ENCODE measurements around the gene WDFY3. TPM values are rescaled to one million over a fixed set of nuclear protein-coding genes. Genes with fewer than 3 reads are reported as not detected.

The WDFY3 gene
- total and polyA plus RNA-seq, 4 experiments from 2014 or later, result 1.2 to 2.7 (median 2.1) TPM; not detected in 1

DNA sequence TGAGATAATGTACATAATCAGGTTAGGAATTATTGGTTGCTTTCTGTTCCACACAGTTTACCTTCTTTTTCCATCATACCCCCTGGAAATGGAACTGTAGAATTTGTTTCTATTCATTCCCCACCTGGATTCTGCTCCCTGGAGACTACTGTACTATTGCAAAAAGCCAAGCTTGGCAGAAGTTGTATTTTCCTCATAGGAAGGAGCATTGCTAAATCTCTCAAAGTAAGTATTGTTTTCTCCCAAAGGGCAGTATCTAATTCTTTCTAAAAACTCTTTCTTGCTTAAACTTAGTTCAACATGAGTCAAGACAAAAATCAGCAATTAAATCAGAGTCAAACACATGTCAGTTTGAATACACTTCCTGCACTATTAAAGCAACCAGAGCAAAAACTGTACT lies 247.4 kb downstream of the WDFY3 start:
- H3K36me3 Mint-ChIP-seq, result no peaks in the 10 kb centered on the region
- intact Hi-C loops (cut with micrococcal nuclease), result no loop called here
- Histone ChIP-seq H3K4me3 (ENCODE audit: low read length in 2 of 2) (no peak overlapping the region), H3K4me1 (ENCODE audit: insufficient read depth, low read length) (no peaks in the 10 kb centered on the region), H3K9me3 (ENCODE audit: control insufficient read depth in 1 of 2, low read length in 2 of 2) (no peaks in the 10 kb centered on the region), H3K36me3 (ENCODE audit: insufficient read depth, low read length) (no peaks in the 10 kb centered on the region), H3K27me3 (ENCODE audit: insufficient read depth, low read length) (no peaks in the 10 kb centered on the region), H3K27ac (ENCODE audit: low read depth, low read length) (no peak overlapping the region)
- no peak overlapping the region for H3K4me3 Mint-ChIP-seq
- ChIA-PET CTCF (ENCODE audit: partially characterized antibody) (no interaction called here), POLR2A (ENCODE audit: partially characterized antibody) (no interaction called here)
- peaks cover 0 to 2% of the 10 kb centered on the region in 2 donors for H3K27me3 Mint-ChIP-seq
- DNase-seq, result no peak
- H3K27ac Mint-ChIP-seq, result no peak overlapping the region
- H3K9me3 Mint-ChIP-seq, result no peaks in the 10 kb centered on the region
- H3K4me1 Mint-ChIP-seq, result no peaks in the 10 kb centered on the region

DNA sequence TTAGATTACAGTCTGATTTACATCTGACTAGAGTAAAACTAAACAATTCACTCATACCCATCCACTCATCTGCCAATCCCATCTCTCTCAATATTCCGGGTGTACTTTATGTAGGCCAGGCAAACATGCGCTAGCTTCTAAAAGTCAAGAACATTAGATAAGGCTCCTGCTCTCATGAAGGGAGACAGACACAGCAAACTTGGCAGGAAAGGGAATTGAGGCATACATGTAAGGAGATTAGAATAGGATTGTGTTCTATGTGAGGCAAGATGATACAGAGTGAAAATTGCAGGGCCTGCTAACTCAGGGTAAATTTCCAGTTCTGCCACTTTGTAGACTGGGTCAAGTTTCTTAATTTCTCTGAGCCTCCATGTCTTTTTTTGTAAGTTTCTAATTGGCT lies 247.8 kb downstream of the WDFY3 start:
- POLR2A ChIA-PET (ENCODE audit: partially characterized antibody), result no interaction called here

DNA sequence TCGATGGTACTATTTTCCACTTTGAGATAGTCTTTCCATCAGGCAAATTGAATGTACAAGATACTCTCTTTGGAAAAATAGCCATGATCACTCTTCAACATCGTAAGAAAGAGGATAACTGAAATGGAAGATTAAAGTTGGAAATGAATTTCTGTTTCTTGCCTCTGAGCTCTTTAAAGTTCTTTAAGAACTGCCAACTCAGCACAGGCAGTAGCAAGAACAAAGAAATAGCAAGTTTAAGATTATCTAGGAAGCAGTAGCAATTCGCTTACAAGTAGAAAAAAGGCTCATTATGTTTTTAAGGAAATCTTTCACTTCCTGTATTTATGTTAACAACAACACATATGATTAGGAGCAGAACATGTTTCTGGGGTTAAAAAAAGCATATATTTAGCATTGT lies 255.9 kb downstream of the WDFY3 start:
- Histone ChIP-seq H3K4me1 (ENCODE audit: insufficient read depth, low read length) (no peaks in the 10 kb centered on the region), H3K4me3 (ENCODE audit: low read length in 2 of 2) (no peak overlapping the region), H3K27me3 (ENCODE audit: insufficient read depth, low read length) (no peaks in the 10 kb centered on the region), H3K9me3 (ENCODE audit: control insufficient read depth in 1 of 2, low read length in 2 of 2) (no peaks in the 10 kb centered on the region), H3K36me3 (ENCODE audit: insufficient read depth, low read length) (no peaks in the 10 kb centered on the region), H3K27ac (ENCODE audit: low read depth, low read length) (no peak overlapping the region)
- intact Hi-C loops (cut with micrococcal nuclease), result no loop called here
- peaks cover 2 to 4% of the 10 kb centered on the region in 2 donors for H3K27me3 Mint-ChIP-seq
- CTCF ChIA-PET (ENCODE audit: partially characterized antibody), result no interaction called here
- H3K27ac Mint-ChIP-seq, result no peak overlapping the region
- H3K36me3 Mint-ChIP-seq, result no peaks in the 10 kb centered on the region
- POLR2A ChIA-PET (ENCODE audit: partially characterized antibody), result no interaction called here
- H3K4me1 Mint-ChIP-seq, result no peaks in the 10 kb centered on the region
- peaks cover 0 to 1% (median 0%) of the 10 kb centered on the region in 8 donors for H3K9me3 Mint-ChIP-seq
- H3K4me3 Mint-ChIP-seq, result no peak overlapping the region
- DNase-seq, result no peak

More for the DNA sequence above, 247.8 kb downstream of the WDFY3 start:
- intact Hi-C loops (cut with micrococcal nuclease), result no loop called here
- H3K27me3 ChIP-seq (ENCODE audit: insufficient read depth, low read length), result no peaks in the 10 kb centered on the region
- no peaks in the 10 kb centered on the region for H3K9me3 ChIP-seq (ENCODE audit: control insufficient read depth in 1 of 2, low read length in 2 of 2)
- H3K4me3 Mint-ChIP-seq, result no peak overlapping the region
- no peak overlapping the region for H3K27ac ChIP-seq (ENCODE audit: low read depth, low read length)
- no peak overlapping the region for H3K4me3 ChIP-seq (ENCODE audit: low read length in 2 of 2)
- no peaks in the 10 kb centered on the region for H3K4me1 ChIP-seq (ENCODE audit: insufficient read depth, low read length)
- H3K36me3 ChIP-seq (ENCODE audit: insufficient read depth, low read length), result no peaks in the 10 kb centered on the region
- H3K36me3 Mint-ChIP-seq, result no peaks in the 10 kb centered on the region
- CTCF ChIA-PET (ENCODE audit: partially characterized antibody), result no interaction called here
- H3K4me1 Mint-ChIP-seq, result no peaks in the 10 kb centered on the region
- no peak overlapping the region for H3K27ac Mint-ChIP-seq
- DNase-seq, result no peak
- no peaks in the 10 kb centered on the region for H3K9me3 Mint-ChIP-seq
- H3K27me3 Mint-ChIP-seq, result peaks cover 0 to 2% of the 10 kb centered on the region in 2 donors

DNA sequence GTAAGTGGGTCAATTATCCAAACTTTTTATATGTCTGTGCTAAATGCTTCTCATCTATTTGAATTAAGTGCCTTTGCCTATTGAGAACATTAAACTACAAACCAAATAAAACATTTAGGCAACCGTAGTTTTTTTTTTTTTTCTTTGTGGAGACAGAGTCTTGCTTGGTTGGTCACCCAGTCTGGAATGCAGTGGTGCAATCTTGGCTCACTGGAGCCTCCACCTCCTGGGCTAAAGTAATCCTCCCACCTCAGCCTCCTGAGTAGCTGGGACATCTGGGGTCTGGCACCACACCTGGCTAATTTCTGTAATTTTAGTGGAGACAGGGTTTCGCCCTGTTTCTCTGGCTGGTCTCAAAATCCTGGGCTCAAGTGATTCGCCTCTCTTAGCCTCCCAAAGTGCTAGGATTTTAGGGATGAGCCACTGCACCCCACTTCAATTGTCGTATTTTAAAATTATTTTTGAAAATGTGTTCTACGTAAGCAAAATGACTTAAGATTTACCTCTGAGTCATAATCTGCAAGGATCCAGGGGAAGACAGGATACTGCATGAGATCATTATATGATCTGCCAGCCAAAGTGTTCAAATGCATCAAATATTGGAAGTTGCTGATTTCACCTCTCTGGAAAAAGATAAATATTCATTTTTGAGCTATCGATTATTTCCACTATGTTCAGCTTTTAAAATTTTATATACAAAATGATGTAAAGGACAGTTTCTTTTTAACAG lies 257.9 kb downstream of the WDFY3 start:
- ChIA-PET CTCF (ENCODE audit: partially characterized antibody) (no interaction called here), POLR2A (ENCODE audit: partially characterized antibody) (no interaction called here)
- Histone ChIP-seq H3K4me3 (ENCODE audit: low read length in 2 of 2) (no peak overlapping the region), H3K9me3 (ENCODE audit: control insufficient read depth in 1 of 2, low read length in 2 of 2) (no peaks in the 10 kb centered on the region), H3K36me3 (ENCODE audit: insufficient read depth, low read length) (no peaks in the 10 kb centered on the region), H3K27ac (ENCODE audit: low read depth, low read length) (no peak overlapping the region), H3K27me3 (ENCODE audit: insufficient read depth, low read length) (no peaks in the 10 kb centered on the region), H3K4me1 (ENCODE audit: insufficient read depth, low read length) (no peaks in the 10 kb centered on the region)
- no peak for DNase-seq
- H3K36me3 Mint-ChIP-seq, result no peaks in the 10 kb centered on the region
- intact Hi-C loops (cut with micrococcal nuclease), result no loop called here
- H3K4me3 Mint-ChIP-seq, result no peak overlapping the region
- H3K4me1 Mint-ChIP-seq, result no peaks in the 10 kb centered on the region
- H3K27me3 Mint-ChIP-seq, result peaks cover 2 to 6% of the 10 kb centered on the region in 2 donors
- peaks cover 0 to 1% (median 0%) of the 10 kb centered on the region in 8 donors for H3K9me3 Mint-ChIP-seq
- H3K27ac Mint-ChIP-seq, result no peak overlapping the region

DNA sequence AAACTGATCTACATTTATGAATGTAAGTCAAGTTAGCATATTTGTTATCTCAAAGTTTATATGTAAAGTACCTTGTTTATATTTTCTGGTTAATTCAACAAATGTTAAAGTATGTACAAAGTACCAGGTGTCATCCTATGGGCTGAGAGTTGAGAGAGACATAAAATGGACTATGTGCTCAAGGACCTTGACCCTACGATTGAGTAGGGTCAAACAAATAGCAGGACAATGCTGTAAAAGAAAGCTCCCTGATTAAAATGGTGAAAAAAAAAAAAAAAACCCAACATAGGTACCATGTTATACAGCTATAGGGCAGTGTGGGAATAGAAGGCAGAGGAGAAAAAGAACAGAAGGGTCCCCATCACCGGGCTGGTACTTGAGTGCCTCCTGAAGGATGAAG lies 260.2 kb downstream of the WDFY3 start:
- Mint-ChIP-seq H3K36me3 (no peaks in the 10 kb centered on the region), H3K4me3 (no peak overlapping the region), H3K27ac (no peak overlapping the region), H3K9me3 (peaks cover 0 to 1% (median 0%) of the 10 kb centered on the region in 8 donors), H3K27me3 (peaks cover 2 to 6% of the 10 kb centered on the region in 2 donors), H3K4me1 (no peaks in the 10 kb centered on the region)
- POLR2A ChIA-PET (ENCODE audit: partially characterized antibody), result no interaction called here
- intact Hi-C loops (cut with micrococcal nuclease), result no loop called here
- H3K27ac ChIP-seq (ENCODE audit: low read depth, low read length), result no peak overlapping the region
- no peak for DNase-seq
- no peaks in the 10 kb centered on the region for H3K9me3 ChIP-seq (ENCODE audit: control insufficient read depth in 1 of 2, low read length in 2 of 2)
- H3K27me3 ChIP-seq (ENCODE audit: insufficient read depth, low read length), result no peaks in the 10 kb centered on the region
- no peak overlapping the region for H3K4me3 ChIP-seq (ENCODE audit: low read length in 2 of 2)
- no peaks in the 10 kb centered on the region for H3K4me1 ChIP-seq (ENCODE audit: insufficient read depth, low read length)
- CTCF ChIA-PET (ENCODE audit: partially characterized antibody), result no interaction called here
- no peaks in the 10 kb centered on the region for H3K36me3 ChIP-seq (ENCODE audit: insufficient read depth, low read length)

DNA sequence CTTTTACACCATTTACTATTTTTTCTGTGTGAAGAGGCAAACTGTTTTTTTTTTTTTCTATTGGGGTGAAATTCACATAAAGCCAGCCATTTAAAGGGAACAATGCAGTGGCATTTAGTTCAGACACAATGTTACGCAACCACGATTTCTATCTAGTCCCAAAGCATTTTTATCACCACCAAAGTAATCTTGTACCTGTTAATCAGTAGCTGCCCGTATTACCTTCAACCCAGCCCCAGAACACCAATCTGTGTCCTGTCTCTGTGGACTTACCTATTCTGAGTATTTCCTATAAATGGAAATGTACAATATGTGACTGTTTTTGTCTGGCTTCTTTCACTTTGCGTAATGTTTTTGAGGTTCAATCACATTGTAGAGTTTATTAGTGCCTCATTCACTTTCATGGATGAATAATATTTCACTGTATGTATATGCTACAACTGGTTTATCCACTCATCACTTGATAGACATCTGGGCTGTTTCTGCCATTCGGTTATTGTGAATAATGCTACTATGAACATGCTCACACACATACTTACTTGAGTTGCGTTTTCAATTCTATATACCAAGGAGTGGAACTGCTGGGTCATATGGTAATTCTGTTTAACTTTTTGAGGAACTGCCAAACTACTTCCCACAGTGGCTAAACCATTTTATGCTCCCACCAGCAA lies 267.4 kb downstream of the WDFY3 start:
- H3K36me3 Mint-ChIP-seq, result no peaks in the 10 kb centered on the region
- Histone ChIP-seq H3K36me3 (ENCODE audit: insufficient read depth, low read length) (no peaks in the 10 kb centered on the region), H3K4me1 (ENCODE audit: insufficient read depth, low read length) (no peaks in the 10 kb centered on the region), H3K4me3 (ENCODE audit: low read length in 2 of 2) (no peak overlapping the region), H3K27ac (ENCODE audit: low read depth, low read length) (no peak overlapping the region), H3K9me3 (ENCODE audit: control insufficient read depth in 1 of 2, low read length in 2 of 2) (no peaks in the 10 kb centered on the region), H3K27me3 (ENCODE audit: insufficient read depth, low read length) (no peaks in the 10 kb centered on the region)
- POLR2A ChIA-PET (ENCODE audit: partially characterized antibody), result no interaction called here
- CTCF ChIA-PET (ENCODE audit: partially characterized antibody), result interaction anchor here (0.6 kb wide), 1 partner anchor 8 kb away, joined by 3 read pairs; no protein-coding TSS in a partner anchor
- H3K27me3 Mint-ChIP-seq, result peaks cover 0 to 2% of the 10 kb centered on the region in 2 donors
- no peak overlapping the region for H3K27ac Mint-ChIP-seq
- DNase-seq, result no peak
- no peaks in the 10 kb centered on the region for H3K4me1 Mint-ChIP-seq
- H3K4me3 Mint-ChIP-seq, result no peak overlapping the region
- no peaks in the 10 kb centered on the region for H3K9me3 Mint-ChIP-seq
- intact Hi-C loops (cut with micrococcal nuclease), result no loop called here

DNA sequence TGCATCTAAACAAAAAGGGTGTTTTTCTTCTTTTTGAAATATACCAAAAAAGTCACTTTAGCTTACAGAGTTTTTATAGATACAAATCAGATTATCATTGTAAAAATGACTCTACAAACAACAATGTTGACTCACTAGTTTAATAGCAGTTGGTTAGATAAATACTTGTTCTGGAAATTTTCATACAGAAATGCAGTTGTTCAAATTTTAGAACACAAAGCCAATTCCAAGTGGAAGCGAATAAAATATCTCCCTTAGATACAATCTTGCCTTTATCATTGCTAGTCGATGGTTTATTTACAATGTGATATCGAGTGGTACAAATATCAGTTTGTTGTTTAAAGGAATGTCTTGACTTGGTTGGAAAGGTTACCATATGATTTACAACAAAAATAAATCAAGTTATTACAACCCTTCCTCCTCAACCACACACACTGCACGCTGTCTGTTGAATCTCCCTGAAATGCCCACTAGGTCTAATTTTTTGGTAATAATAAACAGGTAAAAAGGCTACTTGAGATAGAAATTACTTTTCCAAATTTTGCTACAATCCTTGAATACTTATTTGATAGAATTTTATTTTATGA lies 268.8 kb downstream of the WDFY3 start:
- no peak overlapping the region for H3K27ac Mint-ChIP-seq
- no peak overlapping the region for H3K4me3 Mint-ChIP-seq
- ChIA-PET POLR2A (ENCODE audit: partially characterized antibody) (no interaction called here), CTCF (ENCODE audit: partially characterized antibody) (no interaction called here)
- H3K9me3 Mint-ChIP-seq, result no peaks in the 10 kb centered on the region
- H3K36me3 ChIP-seq (ENCODE audit: insufficient read depth, low read length), result no peaks in the 10 kb centered on the region
- no peaks in the 10 kb centered on the region for H3K4me1 Mint-ChIP-seq
- H3K4me1 ChIP-seq (ENCODE audit: insufficient read depth, low read length), result no peaks in the 10 kb centered on the region
- intact Hi-C loops (cut with micrococcal nuclease), result no loop called here
- no peak overlapping the region for H3K4me3 ChIP-seq (ENCODE audit: low read length in 2 of 2)
- H3K27me3 ChIP-seq (ENCODE audit: insufficient read depth, low read length), result no peaks in the 10 kb centered on the region
- no peak for DNase-seq
- H3K27ac ChIP-seq (ENCODE audit: low read depth, low read length), result no peak overlapping the region
- no peaks in the 10 kb centered on the region for H3K27me3 Mint-ChIP-seq
- H3K36me3 Mint-ChIP-seq, result no peaks in the 10 kb centered on the region
- H3K9me3 ChIP-seq (ENCODE audit: control insufficient read depth in 1 of 2, low read length in 2 of 2), result no peaks in the 10 kb centered on the region

Measured in CD4-positive, alpha-beta memory T cell (primary cell).